DLD1 (cell line): Measurements from ENCODE around the gene MON1B.
"Not testable (repeated sequence)": the region's sequence is repeated elsewhere in the genome, so short reads cannot be mapped to it uniquely, and the experiment has no call there.

Experiments used
- in situ Hi-C: cut with HindIII; loops from 2 replicates; pipeline ENCODE4 v1.10.0; 2017; ENCODE audit warnings: low sequenced_read_pairs

Gene MON1B

GRCh38 chr16:77190478-77191258 lies at the start of gene MON1B:
Gene MON1B, plus strand, starts transcription at chr16:77191190. Its CDS starts 296 bp downstream, at chr16:77191486.
- in situ Hi-C loops, result no loop called here

GRCh38 chr16:77143364-77143763 lies 47.6 kb upstream of the MON1B start:
- in situ Hi-C loops, result no loop called here

- in situ Hi-C loops, result no loop called here
Observed at GRCh38 chr16:77148121-77148520, 42.9 kb upstream of the MON1B start.

GRCh38 chr16:77157346-77158058 lies 33.5 kb upstream of the MON1B start:
- in situ Hi-C loops, result no loop called here

- in situ Hi-C loops, result no loop called here
Observed at GRCh38 chr16:77158293-77158692, 32.7 kb upstream of the MON1B start.

GRCh38 chr16:77165006-77165405 lies 26.0 kb upstream of the MON1B start:
- in situ Hi-C loops, result no loop called here

- in situ Hi-C loops, result not testable (repeated sequence)
Observed at GRCh38 chr16:77165536-77166236, 25.3 kb upstream of the MON1B start.

- in situ Hi-C loops, result no loop called here
Observed at GRCh38 chr16:77166726-77167125, 24.3 kb upstream of the MON1B start.

- in situ Hi-C loops, result no loop called here
Observed at GRCh38 chr16:77168901-77169300, 22.1 kb upstream of the MON1B start.

- in situ Hi-C loops, result no loop called here
Observed at GRCh38 chr16:77169650-77170236, 21.2 kb upstream of the MON1B start.

- in situ Hi-C loops, result no loop called here
Observed at GRCh38 chr16:77170805-77171204, 20.2 kb upstream of the MON1B start.

GRCh38 chr16:77171745-77172635 lies 19.0 kb upstream of the MON1B start:
- in situ Hi-C loops, result no loop called here

- in situ Hi-C loops, result no loop called here
Observed at GRCh38 chr16:77172951-77173350, 18.0 kb upstream of the MON1B start.

GRCh38 chr16:77183137-77183536 lies 7.9 kb upstream of the MON1B start:
- in situ Hi-C loops, result no loop called here

GRCh38 chr16:77186298-77186697 lies 4.7 kb upstream of the MON1B start:
- in situ Hi-C loops, result not testable (repeated sequence)

- in situ Hi-C loops, result no loop called here
Observed at GRCh38 chr16:77190190-77190477, 856 bp upstream of the MON1B start.

GRCh38 chr16:77191259-77191969 lies 424 bp downstream of the MON1B start:
- in situ Hi-C loops, result no loop called here

- in situ Hi-C loops, result no loop called here
Observed at GRCh38 chr16:77193377-77193776, 2.4 kb downstream of the MON1B start.

GRCh38 chr16:77194295-77195231 lies 3.6 kb downstream of the MON1B start:
- in situ Hi-C loops, result no loop called here
